ENCODE measurements around the gene NYNRIN.
"Not testable (repeated sequence)": the region's sequence is repeated elsewhere in the genome, so short reads cannot be mapped to it uniquely, and the experiment has no call there.

The NYNRIN gene

DNA sequence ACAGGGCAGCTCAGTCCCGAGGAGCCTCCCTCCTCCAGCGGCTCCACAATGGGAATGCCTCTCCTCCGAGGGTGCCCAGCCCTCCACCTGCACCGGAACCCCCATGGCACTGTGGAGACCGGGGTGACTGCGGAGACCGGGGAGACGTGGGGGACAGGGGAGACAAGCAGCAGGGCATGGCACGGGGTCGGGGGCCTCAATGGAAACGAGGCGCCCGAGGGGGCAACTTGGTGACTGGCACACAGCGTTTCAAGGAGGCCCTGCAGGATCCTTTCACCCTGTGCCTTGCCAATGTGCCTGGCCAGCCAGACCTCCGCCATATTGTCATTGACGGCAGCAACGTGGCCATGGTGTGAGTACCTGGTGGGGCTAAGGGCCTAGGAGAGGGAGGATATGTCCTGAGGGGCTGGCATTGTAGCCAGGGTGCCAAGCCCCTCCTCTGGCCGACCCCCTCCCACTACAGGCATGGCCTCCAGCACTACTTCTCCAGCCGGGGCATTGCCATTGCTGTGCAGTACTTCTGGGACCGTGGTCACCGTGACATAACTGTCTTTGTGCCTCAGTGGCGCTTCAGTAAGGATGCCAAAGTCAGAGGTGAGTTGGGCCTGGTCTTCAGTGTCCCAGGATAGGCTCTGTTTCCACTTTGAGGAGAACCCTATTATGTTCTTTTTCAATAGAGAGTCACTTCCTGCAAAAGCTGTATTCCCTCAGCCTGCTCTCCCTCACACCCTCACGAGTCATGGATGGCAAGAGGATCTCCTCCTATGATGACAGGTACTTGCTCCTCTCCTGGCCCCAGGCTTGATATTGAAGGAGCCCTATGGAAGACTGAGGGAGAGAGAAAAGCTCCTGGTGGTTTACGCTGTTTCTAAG is 33.7 kb downstream of the NYNRIN start:
- DNase-seq: no peak

DNA sequence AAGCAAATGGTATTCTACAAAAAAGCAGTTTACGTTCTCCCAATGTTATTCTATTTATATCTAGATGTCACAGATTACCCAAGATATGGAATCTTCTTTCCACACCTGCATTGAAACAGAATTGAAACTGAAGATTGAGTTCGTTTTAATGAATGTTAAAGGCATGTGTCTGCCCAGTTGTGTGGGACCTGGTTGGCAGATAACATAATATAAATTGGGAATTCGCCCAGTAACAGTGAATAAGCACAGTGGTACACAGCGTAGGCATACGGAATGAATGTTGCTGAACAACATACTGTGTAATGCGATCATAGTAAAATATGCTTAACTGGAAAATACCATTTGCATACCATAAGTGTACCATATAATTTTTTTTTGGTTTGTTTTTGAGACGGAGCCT is 35.2 kb downstream of the NYNRIN start:
- DNase-seq: no peak

- no peak for DNase-seq
These were observed 35.9 kb downstream of the NYNRIN start for GRCh38 chr14:24434676-24435075.

GRCh38 chr14:24435192-24435810 is 36.5 kb downstream of the NYNRIN start:
- no peak for DNase-seq

- DNase-seq: no peak
These were observed 37.2 kb downstream of the NYNRIN start for GRCh38 chr14:24435998-24436354.

DNA sequence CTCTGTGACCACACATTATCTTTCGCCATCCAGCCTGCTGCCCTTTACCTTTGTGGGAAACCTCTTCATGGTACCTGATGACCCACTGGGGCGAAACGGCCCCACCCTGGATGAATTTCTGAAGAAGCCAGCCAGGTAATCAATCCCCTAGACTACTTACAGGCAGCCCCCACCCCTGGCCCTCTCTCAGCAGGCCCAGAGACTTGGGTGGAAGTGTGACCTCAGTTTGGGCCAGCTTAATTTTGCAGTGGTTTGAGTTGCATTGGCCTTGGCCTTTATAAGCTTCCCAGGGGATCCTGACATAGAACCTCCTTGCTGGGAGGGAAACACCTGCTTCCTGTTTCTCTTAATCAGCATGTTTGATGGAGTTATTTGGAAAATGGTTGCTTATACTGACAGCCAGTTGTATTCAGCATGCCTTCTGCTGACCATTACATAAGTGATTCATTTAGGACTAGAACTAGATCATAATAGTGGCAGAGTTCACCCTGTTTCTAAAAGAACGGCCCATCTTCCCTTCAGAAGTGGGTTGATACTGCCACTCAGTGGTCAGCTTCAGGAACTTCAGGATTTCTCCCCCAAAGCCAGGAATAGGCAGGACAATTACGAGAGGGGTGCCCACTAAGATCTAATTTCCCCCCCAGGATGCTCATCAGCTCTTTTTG is 37.7 kb downstream of the NYNRIN start:
- peak in 1 of 2 donors; percentile 86 for DNase-seq

DNA sequence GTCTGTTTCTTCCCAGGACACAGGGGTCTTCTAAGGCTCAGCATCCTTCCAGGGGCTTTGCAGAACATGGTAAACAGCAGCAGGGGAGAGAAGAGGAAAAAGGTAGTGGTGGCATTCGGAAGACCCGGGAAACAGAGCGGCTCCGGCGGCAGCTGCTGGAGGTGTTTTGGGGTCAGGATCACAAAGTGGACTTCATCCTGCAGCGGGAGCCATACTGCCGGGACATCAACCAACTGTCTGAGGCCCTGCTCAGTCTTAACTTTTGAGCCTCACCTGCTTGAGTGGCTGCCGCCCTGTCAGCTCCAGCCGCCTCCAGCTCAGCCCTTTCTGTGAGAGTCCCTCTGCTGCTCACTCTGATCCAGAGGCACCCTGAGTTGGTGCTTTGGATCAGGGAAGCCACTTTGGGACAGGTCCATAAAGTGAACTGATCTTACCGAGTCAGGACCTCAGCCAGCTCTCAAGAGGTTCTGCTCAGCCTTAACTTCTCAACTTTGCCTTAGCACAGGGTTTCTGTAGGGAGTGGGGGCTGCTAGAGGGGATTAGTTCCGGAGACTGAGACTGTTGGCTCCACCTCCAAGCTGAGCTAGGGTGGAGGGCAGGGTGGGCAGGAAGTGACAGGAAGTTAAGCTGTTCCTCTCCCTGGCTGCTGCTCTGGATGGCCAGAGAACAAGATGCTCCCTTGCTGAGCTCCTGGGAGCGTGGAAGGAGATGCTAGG is 38.4 kb downstream of the NYNRIN start:
- DNase-seq: no peak

DNA sequence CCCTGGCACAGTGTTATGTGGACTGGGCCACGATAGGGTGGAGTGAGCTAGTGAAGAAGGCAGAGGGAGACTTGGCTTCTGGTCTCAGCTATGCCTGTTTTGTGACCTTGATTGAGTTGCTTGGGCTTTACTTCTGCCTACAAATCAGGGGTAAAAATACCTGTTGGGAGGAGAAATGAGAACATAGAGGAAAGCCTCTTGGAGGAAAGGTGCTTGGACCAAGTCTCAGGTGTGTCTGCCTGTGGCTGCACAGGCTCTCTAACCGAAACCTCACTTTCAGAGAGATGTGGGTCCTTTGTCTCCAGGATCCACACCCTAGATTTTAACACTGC is 38.9 kb downstream of the NYNRIN start:
- no peak for DNase-seq

GRCh38 chr14:24438223-24439097 is 39.7 kb downstream of the NYNRIN start:
- no peak for DNase-seq

DNA sequence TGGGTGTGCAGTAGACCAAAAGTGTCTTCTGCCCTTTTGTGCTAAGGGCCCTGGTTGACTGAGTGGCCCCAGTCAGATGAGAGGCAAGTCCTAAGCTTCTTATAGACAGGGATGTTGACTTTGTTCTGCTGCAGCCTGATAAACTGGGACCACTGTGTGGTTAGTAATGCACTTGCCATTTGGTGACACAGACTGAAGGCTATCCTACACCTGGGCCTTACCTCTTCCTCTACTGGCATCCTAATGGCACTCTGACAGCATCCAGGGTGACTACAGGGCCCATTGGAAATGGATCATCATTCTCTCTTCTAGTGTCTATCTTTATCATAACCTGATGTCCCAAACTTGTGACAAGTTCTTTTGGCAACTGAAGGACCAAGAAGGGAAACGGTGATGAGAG is 40.5 kb downstream of the NYNRIN start:
- no peak for DNase-seq

GRCh38 chr14:24439830-24440605 is 41.2 kb downstream of the NYNRIN start:
- no peak for DNase-seq

DNA sequence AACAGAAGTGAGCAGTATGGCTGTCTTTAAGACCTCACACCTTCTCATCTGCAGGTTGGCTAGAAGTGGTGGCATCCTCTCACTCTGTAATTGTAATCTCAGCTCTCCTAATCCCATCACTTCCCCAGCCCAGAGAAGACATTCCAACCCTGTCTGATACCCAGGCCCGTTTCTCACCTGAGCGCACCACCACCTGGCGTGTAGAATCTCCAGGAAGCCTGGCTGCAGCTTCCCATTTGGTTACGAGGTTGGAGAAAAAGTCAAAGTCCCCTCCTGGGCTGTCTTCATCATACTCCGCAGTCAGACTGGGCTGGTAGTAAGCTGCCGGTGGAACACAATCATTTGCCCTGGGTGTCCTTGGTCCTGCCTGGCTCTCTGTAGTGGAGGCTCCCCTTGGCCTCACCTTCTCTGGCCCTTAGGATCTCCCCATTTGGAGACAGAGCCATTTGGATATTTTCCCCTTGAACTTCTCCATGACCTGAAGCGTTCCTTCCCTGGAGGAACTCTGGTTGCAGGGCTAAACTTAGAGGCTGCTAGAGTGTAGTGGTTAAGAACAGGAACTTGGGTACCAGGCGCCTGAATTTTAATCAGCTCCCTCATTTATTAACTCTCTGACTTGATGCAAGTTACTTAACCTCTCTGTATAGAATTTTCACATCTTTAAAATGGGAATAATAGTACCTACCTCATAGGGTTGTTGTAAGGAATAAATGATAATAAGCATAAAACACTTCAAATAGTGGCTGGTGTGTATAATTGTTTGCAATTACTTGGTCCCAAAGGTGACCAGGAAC is 42.0 kb downstream of the NYNRIN start:
- DNase-seq: no peak

DNA sequence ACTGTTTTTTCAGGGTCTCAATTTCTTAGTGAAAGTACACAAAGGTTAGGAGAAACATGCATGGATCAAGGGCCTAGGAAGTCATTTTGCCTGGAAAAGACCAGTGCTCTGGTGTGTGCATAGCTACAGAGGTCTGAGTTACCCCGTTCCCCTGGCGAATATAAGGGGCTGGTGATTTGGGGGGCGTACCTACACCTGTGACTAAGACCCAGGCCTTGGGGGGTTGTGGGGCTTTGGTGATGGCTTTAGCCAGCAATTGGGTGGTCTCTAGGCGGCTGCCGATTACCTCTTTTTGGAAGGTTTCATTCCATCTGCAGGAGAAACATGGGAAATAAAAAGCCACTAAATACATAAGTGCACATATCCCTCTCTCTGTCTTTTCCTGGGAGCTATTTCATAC is 42.7 kb downstream of the NYNRIN start:
- DNase-seq: no peak

DNA sequence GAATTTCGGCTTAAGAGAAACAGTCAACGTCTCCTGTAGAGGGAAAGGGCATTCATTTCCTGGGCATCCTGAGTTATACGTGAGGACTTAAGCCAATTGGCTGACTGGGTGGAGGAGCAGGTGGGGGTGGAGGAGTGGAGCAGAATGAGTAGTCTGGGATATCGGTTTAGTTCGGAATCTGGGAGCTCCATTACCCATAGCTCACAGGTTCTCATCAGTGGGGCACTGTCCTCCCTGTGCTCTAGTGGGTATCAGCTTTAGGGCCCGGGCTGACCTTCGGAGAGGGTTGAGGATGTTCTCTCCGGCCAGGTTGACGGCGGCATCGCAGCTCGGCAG is 43.1 kb downstream of the NYNRIN start:
- no peak for DNase-seq

GRCh38 chr14:24442240-24443052 is 43.6 kb downstream of the NYNRIN start, which contains the start of gene SDR39U1:
SDR39U1 (minus strand) TSS chr14:24442776; CDS start chr14:24442769, 7 bp downstream.
- DNase-seq: peak; percentile 97 to 99

DNA sequence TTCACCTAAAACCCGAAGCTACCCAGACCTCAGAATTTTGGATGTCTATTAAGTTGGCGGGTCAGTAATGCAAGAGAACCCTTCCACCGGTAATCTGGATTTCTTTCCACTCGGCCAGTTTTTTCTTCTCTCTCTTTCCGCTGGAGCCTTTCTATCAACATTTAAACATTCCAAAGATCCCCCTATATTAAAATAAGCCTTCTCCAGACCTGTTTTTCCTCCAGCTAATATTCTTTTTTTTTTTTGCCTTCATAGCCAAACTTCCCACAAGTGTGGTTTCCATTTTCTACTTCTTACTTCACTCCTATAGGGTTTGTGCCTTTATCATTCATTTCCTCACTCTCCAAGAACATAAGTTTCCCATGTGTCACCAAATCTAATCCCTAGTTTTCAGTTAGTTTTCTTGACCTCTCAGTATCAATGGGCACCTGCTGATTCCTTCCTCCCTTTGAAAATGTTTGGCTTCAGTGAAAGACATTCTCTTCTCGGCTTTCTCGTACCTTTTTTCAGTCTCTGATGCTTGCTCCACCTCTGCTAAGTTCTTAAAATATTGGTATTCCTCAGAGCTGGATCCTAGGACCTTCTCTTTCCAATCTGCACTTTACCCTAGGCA is 44.4 kb downstream of the NYNRIN start:
- no peak for DNase-seq

- not testable (repeated sequence) for DNase-seq
These were observed 52.0 kb downstream of the NYNRIN start for GRCh38 chr14:24450828-24451227.

GRCh38 chr14:24456980-24457379 is 58.2 kb downstream of the NYNRIN start:
- DNase-seq: no peak

- DNase-seq: no peak
These were observed 59.9 kb downstream of the NYNRIN start for GRCh38 chr14:24458736-24459135.

Data from hippocampal formation (tissue), 2 donors.